ENCODE data around the gene MAP2K1.

DNA sequence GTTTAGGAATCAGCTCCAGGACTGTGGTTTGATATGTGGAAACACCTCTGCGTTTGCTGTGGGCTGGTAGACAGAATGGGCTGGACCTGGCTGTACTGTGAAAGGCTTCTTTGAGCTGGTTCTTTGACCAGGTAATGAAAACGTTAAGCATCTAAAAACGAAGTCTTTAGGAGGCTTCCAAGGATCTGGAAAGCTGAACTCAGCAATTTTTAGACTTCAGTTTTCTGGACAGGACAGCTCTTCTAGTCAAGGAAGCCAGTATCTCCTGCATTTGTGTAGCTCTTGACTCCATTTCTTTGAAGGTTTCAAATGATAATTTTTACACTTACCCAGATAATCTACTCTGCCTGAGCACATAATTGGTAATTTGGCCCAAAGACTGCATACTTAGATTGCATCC is 25.5 kb downstream of the MAP2K1 start:
- no peak for TF ChIP-seq POLR2A (IDR thresholded peaks at IDR 0.05)
- TF ChIP-seq, protein P1, sequence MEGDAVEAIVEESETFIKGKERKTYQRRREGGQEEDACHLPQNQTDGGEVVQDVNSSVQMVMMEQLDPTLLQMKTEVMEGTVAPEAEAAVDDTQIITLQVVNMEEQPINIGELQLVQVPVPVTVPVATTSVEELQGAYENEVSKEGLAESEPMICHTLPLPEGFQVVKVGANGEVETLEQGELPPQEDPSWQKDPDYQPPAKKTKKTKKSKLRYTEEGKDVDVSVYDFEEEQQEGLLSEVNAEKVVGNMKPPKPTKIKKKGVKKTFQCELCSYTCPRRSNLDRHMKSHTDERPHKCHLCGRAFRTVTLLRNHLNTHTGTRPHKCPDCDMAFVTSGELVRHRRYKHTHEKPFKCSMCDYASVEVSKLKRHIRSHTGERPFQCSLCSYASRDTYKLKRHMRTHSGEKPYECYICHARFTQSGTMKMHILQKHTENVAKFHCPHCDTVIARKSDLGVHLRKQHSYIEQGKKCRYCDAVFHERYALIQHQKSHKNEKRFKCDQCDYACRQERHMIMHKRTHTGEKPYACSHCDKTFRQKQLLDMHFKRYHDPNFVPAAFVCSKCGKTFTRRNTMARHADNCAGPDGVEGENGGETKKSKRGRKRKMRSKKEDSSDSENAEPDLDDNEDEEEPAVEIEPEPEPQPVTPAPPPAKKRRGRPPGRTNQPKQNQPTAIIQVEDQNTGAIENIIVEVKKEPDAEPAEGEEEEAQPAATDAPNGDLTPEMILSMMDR (IDR thresholded peaks at IDR 0.05) = no peak
